Skeletal muscle cell (primary cell): ENCODE results near the gene PHF12.

Experiments used
- DNase-seq: peaks from one replicate; pipeline ENCODE4 v3.0.0-alpha.2; 2010; ENCODE audit warnings: low read depth
- H3K4me3 ChIP-seq: 2 replicates; pipeline ENCODE4 v1.5.1; 2011; ENCODE audit warnings: low read depth, mild to moderate bottlenecking, control low read depth, low read length, moderate library complexity

The PHF12 gene

DNA sequence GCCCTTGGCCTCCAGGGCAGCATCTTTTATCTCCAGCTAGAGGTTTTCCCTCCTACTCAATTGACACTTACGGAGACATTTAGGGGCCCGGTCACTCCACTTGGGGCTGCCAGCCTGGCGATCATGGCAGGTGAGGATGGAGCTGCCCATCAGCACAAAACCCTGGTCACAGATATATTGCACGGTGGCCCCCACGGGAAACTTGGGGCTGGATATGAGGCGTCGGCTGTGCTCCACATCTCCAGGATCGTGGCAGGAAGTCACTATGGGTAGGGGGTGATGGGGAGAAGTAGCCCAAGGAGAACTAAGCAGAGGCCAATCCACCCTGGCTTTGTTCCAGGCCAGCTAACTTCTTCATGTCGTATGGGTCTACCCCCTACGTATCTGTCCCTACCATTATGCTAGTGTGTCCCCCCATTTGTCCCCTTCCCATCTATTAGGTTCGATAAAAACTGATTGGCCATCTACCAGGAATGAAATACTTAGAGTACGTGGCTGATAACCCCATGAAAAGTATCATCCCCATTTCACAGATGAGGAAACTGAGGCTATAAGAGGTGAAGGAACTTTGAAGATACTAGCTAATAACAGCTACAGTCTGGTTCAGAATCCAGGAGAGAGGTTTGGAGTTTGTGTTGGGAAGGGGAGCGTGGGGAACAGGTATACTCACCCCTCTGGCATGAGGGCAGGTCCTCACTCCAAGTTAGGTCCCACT lies 6.1 kb upstream of the PHF12 start:
- no peak for DNase-seq
- H3K4me3 ChIP-seq: no peak overlapping the region

DNA sequence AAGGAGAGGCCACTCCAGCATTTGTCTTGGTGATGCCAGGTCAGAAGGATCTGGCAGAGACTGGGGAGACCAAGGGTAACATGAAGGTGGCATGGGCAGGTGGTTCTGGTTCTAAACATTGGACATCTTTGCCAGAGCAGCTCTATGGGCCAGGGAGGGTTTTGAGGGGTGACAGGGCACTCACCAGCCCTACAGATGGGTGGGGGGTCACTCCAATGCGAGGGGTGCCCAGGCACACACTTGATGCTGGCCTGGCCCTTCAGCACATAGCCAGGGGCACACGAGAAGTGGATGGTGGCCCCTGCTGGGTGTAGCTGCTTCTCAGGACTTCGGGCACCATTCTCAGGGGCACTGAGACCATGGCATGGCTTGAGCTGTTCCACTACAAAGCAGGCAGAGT lies 5.5 kb upstream of the PHF12 start:
- H3K4me3 ChIP-seq: no peak overlapping the region
- no peak for DNase-seq

DNA sequence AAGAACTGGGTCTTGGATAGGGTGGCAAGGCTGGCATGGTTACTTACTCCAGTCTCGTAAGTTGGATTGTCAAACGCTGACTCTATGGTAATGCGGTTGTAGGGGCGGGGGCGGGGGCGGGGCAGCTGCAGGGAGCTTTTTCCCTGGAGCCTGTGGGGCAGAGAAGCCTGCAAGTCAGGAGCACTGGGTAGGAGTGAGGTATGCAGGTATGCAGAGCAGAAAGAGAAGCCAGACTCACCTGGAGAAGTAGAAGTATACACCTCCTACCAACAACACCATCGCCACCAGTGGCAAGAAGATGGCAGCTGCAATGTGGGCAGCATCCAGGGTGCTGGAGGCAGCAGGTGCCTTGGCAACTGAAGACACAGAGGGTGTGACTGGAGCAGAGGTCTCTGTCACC lies 4.8 kb upstream of the PHF12 start:
- DNase-seq: no peak
- no peak overlapping the region for H3K4me3 ChIP-seq

DNA sequence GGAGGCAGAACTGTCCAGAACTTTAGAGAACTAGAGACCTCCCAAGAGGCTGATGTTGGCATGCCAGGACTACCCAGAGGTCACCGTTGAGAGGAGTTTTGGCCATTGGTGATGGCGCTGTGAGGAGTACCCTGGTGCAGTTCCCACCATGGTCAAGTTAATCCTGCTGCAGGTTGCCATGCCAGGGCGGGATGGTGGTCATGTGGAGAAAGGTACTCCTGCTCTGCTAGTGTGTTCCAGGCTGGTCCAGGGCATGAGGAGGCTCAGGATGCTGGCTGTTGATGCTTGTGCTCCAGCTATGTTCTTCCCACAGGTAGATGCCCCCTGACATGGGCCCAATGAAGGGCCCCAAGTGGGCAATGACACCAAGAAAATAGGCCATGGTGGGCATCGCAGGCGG lies 4.1 kb upstream of the PHF12 start:
- DNase-seq: no peak
- no peak overlapping the region for H3K4me3 ChIP-seq

DNA sequence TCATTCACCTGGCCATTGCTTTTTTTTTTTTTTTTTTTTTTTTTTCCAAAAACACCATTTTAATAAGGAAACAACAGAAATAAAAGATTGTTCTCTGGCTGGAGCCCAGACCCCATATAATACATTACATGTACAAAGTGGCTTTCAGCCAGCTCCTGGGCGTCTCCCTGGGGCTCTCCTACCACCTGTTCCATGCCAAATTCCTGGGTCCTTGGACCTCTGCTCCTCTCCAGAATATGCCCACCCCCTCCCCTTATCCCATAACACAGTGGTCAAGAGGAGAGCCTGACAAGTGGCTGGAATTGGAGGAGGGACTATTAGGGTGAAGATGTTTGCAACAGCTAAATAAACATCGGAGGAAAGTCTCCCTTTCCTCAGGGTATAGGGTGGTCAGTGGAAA lies 3.6 kb upstream of the PHF12 start:
- no peak for DNase-seq
- H3K4me3 ChIP-seq: no peak overlapping the region

DNA sequence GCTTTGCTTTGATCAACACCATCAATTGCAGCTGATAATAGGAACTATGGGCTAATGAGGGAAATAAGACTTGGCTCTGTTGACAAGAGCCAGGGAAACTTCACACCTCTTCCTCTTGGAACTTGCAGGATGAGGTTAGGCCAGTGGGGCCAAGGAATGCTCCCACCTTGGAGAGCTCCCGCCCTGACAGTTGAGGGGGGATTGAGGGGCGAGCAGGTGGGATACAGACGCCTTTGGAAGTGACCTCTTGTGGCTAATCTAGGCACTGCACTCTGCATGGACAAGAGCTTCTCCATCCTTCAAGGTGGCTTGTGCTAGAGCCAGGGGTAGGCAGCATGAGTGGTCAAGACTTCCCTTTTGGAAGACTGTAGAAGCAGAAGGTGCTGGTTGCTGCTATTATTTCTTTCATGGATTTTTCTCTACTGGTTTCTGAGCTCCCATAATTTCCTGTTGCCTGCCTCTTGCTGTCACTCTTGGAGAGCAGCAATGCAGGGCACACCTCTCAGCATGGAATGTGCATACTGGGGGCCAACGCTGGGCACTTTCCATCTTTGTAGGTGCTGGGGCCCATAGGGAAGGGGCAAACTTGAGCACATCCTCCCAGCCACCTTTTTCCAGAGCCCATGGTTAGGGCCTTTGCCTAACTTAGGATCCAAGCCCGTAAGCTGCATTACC lies 2.3 kb upstream of the PHF12 start:
- H3K4me3 ChIP-seq: no peak overlapping the region

DNA sequence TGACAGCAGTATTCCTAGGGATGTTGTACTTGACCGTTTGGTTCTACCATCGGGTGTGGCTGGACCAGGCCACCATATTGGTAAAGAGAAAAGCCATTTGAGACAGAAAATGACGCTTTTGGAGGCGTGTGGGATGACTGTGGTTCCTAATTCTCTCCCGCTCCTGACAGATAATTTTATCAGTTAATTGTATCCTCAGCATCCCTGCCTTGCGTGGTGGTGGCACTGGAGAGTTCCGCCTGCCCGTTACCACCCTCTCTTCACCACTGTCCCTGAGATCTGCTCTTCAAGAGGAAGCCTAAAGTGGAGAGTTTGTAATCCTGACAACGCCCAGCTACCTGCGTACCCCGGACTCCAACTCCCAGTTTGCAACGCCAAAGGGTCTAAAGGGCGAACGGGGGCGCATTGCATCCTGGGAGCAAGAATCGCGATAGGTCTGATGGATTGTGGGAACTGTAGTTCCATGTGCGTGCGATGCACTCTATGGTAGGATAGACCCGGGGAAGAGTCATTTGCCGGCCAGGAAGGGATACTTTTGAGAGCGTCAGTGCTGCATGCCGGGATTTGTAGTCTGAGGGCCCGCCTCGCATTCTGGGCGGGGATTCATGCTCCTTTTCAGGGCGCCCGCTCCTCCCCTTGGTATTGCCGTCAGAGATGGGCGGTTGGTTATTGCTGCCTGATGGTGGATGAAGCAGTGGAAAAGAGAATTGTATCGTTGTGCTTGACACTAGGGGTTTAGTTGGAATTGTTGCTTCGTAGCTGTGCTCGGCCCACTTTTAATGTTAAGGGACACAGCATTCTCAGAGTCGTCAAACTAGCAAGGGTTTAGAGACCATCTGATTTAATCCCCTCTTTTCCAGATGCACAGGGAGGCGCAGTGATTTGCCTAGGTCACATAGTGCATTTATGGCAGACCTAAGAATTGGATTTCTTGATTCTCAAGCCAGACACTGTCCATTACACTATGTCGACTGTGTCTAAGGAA lies 965 bp upstream of the PHF12 start:
- peak overlapping the region; percentile 78 for H3K4me3 ChIP-seq
- DNase-seq: peak; percentile 98

More for the DNA sequence above, 2.3 kb upstream of the PHF12 start:
- DNase-seq: no peak

DNA sequence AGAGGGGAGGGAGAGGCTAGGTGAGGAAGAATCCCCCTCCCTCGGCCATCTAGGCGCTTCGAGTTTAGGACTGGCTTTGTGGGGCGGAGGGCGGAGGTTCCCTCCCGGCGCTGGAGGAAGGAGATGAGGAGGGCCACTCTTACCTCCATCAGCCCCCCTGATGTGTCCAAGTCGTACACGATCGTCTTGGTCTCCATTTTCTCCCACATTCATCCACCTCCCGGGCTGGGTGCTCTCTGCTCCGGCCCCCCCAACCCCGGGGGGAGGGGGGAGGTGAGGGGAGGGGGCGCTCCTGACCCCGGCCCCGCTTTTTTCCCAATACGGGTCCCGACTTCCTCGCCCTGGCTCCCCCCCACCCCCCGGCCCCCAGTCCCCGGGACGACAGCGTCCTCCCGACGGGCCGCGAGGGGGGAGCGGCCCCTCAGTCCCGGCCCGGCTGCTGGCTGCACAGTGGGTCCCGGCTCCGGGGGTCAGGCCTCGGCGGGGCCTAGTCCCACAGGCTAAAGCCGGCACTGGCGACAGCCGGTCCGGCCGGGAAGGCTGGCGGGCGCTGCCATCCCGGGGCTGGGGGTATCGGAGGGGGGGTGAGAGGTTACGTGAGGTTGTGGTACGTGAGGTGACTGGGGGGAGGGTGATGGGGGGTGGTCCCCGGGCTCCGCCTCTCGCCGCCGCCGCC lies 428 bp downstream of the PHF12 start:
- no peak for DNase-seq
- H3K4me3 ChIP-seq: peak overlapping the region; percentile 93

DNA sequence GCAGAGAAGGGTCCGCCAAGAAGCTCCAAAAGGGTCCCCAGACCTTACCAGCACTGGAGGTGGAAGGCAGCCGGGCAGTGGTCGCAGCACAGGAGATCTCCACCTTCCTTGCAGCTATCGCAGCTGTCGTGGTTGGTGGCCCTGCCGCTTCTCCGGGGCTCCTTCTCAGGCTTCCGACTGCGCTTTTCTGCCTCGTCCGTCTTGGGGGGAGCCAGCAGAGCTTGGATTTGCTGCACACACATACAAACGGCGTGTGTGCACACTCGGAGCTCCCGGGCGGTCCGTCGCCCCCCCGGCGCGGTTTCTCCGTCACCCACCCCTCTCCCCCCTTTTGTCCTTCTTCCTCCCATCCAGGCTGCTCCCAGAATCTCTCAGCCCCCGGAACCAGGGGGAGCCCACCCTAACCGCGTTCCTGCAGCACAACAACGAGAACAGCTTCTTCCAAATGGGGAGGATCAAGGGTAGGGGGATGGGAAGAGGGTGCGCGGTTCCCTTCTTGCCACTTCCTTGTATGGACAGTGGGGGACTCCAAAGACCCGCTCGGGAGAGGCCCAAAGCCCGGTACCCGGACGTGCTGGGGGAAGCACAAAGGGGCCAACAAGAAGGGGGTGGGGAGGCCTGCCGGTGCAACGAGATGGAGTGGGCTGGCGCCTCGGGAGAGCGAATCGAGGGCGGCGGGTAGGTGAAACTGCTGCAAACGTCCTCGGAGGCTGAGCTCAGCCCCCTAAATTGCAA lies 1.1 kb downstream of the PHF12 start:
- no peak for DNase-seq
- H3K4me3 ChIP-seq: peak overlapping the region; percentile 93

DNA sequence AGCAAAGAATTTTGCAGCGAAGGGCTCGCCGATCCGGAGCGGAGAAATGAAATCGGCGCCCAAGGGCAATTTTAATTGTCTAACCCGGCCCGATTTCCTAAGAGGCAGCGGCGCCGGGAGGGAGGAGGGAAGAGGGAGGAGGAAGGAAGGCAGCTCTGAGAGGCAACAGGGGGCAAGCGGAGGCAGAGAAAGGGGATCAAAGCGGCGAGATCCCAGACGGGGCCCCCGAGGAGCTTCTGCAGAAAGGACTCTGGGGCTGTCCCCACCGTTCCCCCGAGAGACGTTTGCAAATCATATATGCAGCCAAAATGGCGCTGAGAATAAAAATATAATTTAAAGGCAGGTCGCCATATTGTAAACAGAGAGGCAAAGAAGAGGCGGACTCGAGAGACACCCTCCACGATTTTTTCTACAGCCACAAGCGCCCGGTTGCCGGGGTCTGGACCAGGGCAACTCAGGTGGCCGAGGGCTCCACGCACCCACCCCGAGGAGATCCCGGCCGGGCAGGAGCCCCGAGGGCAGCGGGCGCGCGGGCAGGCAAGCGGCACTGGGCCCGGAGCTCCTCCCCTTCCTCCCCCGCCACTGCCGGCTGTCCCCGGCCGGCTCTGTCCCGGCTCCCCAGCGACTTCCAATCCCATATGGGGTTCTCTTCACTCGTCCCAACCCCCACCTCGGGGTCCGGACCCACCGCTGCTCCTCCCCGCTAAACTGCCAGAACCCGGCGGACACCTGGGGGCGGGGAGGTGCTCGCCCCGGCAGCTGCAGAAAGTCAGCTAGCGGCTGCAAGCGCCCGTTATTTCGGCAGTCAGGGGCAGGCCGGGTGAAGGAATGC lies 1.9 kb downstream of the PHF12 start:
- no peak for DNase-seq

DNA sequence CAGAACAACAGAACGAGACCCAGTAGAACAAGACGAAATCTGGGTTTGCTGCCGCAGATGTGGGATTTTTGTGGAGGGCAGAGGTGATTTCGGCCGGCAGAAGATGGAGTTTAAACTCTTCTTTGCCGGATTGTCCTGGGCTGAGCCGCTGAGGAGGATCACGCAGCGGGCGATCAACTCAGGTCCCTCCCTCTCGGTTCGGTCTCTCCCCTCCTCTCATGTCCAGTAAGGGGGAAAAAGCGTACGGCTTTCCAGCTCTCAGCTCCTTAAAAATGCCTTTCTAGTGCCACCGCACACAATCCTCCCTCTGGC lies 2.5 kb downstream of the PHF12 start:
- no peak for DNase-seq
- H3K4me3 ChIP-seq: peak overlapping the region; percentile 93

More for the DNA sequence above, 1.9 kb downstream of the PHF12 start:
- peak overlapping the region; percentile 93 for H3K4me3 ChIP-seq

DNA sequence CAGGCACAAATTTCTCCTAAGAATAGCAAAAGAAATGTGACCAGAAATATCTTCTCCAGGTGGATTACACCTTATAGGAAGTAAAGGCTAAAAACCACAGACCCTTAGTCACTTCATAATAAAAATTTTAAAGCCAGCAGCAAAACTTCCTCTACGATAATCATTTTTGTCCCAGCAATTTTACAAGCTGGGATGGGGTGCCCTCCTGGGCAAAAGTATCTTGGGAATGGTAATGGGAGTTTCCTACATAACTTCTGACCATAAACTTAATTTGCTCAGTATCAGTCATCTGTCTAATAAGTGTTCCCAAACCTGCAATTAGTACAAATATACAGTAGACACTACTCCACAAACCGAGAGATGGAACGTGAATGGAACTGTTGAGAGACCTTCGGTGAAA lies 3.0 kb downstream of the PHF12 start:
- peak overlapping the region; percentile 93 for H3K4me3 ChIP-seq
- DNase-seq: no peak

DNA sequence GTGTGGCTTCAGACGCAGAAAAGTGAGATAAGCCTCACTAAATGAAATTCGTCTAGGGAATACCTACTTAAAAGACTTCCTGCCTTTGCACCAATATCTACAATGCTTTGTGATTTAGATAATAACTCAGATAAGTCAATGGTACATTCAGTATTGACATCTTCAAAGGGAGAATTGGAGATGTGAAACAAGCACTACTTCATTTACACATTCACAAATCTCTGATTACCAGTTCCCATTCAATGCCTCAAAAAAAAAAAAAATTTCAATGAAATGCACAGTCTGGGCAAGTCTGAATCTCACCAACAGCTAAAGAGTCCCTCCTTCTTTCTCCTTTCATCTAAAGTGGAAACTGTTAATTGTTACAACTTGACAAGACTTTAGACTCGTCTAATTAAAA lies 3.7 kb downstream of the PHF12 start:
- H3K4me3 ChIP-seq: no peak overlapping the region
- DNase-seq: no peak

DNA sequence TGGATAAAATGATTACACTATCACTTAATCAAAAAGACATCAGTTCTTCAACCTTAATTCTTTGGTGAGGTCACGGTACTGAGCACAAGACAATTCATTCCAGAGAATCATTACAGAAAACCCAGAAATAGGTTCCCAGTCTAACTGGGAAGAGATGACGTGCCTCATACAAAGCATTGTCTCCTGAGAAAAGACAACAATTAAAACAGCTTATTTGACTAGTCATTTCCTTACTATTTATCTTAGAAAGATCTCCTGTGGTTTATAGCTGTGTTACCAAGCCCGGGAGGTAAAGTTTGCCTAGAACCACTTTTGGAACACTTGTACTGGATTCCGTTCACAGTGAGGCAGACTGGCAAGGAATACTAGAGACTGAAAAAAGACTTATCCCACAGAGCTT lies 5.1 kb downstream of the PHF12 start:
- DNase-seq: peak; percentile 34

DNA sequence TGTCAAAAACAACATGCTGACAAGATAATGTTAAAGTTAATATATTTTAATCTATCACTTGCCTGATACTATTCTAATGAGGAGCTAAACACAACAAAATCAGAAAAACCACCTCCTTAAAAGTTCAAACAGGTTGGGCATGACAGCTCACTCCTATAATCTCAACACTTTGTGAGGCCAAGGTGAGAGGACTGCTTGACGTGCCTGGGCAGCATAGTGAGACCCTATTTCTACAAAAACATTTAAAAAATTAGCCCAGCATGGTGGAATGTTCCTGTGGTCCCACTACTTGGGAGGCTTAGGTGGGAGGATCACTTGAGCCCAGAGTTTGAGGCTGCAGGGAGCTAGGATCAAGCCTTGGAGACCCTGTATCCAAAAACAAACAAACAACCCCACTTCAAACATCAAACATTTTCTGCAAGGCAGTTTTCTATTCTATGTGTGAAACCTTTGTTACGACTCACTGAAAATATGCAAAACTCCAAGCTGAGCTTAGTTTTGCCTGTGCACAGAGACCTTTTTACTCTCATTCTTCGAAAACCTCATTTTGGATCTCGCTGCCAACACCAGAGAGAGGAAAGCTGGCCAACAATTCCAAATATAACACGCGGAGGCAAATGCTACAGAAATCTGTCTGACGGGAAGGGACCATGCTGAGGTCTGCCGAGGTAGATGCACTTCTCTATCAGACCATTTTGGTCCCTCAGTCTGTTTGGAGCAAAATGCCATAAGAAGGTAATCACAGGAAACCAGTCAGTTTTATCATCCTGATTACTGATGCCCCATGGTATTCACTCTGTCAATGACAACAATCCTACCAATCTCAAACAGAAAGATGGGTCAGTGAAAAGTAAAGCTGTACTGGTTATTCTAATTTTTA lies 6.2 kb downstream of the PHF12 start:
- DNase-seq: no peak
- H3K4me3 ChIP-seq: no peak overlapping the region

More for the DNA sequence above, 5.1 kb downstream of the PHF12 start:
- no peak overlapping the region for H3K4me3 ChIP-seq

DNA sequence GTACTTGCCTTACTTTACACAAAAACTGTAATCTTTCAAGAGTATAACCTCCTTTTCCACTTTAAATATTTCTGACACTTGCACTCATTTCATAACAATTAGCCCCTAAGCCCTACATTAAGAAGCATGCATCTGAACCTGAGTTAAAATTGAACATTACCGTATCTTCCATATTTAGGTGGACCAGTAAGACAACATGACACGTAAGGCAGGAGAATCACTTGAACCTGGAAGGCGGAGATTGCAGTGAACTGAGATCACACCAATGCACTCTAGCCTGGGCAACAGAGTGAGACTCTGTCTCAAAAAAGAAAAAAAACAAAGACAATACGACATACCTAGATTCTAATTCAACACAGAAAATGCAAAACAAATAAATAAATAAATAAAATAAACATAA lies 7.0 kb downstream of the PHF12 start:
- H3K4me3 ChIP-seq: no peak overlapping the region

DNA sequence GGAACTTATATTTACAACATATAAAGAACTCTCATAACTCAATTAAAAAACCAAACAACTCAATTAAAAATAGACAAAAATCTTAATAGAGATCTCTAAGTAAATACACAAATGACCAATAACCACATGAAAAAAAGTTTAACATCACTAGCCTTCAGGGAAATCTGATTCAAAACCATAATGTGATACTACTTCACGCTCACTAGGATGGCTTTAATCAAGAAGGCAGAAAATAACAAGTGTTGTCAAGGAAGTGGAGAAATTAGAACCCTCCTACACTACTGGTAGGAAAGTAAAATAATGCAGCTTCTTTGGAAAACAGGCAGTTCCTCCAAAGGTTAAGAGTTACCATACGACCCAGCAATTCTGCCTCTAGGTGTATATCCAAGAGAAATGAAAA lies 8.4 kb downstream of the PHF12 start:
- no peak overlapping the region for H3K4me3 ChIP-seq
- no peak for DNase-seq

More for the DNA sequence above, 7.0 kb downstream of the PHF12 start:
- DNase-seq: no peak
